ENCODE measurements around the gene FABP3.

FABP3 gene

DNA sequence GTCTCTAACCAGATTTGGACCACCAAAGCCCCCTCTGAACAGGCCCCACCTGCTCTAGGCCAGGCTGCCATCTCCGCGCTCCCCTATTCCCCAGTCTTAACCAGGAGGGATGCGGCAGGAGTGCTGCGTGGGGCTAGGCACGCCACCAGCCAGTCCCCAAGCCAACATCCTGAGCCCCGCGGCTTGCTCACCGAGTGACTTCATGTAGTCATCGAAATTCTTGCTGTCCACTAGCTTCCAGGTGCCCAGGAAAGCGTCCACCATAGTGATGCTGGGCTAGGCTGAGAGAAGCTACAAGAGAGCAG is 173 bp downstream of the FABP3 start:
- TF ChIP-seq, protein P1, sequence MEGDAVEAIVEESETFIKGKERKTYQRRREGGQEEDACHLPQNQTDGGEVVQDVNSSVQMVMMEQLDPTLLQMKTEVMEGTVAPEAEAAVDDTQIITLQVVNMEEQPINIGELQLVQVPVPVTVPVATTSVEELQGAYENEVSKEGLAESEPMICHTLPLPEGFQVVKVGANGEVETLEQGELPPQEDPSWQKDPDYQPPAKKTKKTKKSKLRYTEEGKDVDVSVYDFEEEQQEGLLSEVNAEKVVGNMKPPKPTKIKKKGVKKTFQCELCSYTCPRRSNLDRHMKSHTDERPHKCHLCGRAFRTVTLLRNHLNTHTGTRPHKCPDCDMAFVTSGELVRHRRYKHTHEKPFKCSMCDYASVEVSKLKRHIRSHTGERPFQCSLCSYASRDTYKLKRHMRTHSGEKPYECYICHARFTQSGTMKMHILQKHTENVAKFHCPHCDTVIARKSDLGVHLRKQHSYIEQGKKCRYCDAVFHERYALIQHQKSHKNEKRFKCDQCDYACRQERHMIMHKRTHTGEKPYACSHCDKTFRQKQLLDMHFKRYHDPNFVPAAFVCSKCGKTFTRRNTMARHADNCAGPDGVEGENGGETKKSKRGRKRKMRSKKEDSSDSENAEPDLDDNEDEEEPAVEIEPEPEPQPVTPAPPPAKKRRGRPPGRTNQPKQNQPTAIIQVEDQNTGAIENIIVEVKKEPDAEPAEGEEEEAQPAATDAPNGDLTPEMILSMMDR (IDR thresholded peaks at IDR 0.05; ENCODE audit: insufficient read depth, low read depth, low read length, missing control alignments): no peak
- no peak overlapping the region for H3K4me3 ChIP-seq (ENCODE audit: low read depth, low read length)
- DNase-seq (ENCODE audit: low read depth): no peak

DNA sequence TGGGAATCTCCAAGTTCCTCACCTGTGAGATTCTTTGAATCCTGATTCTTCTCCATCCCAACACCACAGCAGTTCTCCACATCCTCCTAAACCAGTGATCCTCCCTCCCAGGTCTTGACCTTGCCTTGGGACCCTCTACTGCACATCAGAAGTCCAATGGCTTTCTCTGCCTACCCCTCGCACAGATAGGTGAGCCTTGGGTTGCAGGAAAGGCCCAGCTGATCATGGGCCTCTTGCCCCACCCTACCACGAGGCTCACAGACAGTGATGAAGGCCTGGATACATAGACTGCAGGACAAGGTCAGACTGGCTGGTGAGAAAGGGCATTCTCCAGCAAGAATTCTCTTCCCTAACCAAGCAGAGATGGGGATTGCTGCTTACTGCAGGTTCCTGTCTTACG is 825 bp downstream of the FABP3 start:
- TF ChIP-seq, protein P1 (IDR thresholded peaks at IDR 0.05; ENCODE audit: insufficient read depth, low read depth, low read length, missing control alignments): no peak
- H3K4me3 ChIP-seq (ENCODE audit: low read depth, low read length): no peak overlapping the region
- DNase-seq (ENCODE audit: low read depth): no peak

DNA sequence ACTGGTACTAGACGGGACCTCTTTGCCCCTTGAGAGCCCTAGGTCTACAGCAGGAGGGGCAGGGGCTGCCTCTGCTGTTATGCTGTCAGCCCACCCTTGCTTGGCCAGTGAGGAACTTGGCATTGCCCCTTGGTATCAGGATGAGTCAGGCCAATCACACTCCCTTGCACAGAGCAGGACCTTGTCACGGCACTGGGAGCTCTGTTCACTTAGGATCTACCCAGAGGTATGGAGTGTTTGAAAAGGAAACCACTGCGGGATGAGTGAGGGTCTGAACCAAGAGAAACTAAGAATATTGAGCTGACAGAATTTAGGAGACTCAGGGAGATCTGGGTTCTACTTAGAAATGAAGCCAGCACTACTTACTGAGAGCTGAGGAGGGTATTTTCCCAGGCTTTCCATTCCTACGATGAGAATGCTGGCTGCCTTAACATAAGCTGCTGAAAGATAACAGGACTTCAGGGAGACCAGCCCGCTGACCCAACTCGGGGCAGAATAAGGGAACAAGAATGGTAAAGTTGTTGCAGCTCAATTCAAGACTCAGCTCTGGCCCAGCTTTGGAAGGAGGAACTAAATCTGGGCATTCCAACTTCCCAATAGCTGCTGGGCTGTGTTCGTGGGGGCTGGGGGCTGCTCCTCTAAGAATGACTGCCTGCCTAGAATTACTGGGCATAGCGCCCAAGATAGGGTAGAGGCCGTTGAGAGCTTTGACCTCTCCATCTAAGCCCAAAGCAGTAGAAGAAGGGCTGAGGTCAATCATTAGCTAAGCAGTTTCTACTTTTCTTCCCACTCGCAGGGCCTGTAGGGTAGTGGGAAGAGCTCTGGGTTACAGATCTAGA is 1.5 kb downstream of the FABP3 start:
- DNase-seq (ENCODE audit: low read depth): no peak
- TF ChIP-seq, protein P1 (IDR thresholded peaks at IDR 0.05; ENCODE audit: insufficient read depth, low read depth, low read length, missing control alignments): no peak
- H3K4me3 ChIP-seq (ENCODE audit: low read depth, low read length): no peak overlapping the region

DNA sequence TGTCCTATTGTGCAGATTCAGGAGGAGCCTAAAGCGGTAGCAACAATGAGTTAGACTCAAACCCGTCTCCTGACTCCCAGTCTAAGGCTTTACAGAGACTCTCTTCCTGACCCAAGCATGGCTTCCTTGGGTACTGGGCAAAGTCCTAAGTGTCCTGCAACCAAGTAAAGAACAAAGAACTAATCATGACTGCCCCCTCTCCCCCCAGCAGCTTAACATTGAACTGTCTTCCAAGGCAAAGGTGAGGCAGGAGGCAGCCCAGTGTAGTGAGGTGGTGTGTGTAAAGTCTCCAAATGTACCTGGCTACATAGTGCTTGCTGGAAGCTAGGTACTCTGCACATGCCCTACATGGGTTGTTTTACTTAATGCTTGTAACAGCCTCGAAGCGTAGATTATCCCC is 2.3 kb downstream of the FABP3 start:
- TF ChIP-seq, protein P1 (IDR thresholded peaks at IDR 0.05; ENCODE audit: insufficient read depth, low read depth, low read length, missing control alignments): no peak
- H3K4me3 ChIP-seq (ENCODE audit: low read depth, low read length): no peak overlapping the region
- DNase-seq (ENCODE audit: low read depth): no peak

DNA sequence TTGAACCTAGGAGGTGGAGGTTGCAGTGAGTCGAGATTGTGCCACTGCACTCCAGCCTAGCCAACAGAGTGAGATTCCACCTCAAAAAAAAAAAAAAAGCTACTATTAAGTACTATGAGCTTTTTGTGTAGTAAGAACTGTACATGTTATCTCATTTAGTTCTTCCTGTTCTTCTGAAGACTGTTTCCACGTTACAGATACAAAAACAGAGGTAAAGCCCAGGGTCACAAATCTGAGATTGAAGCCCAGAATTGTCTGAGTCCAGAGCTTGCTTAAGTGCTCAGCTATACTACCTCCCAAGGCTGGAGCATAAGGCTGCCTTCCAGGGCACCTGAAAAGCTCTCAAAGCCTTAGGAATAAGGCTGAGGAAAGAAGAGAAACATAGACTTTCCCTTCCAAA is 2.9 kb downstream of the FABP3 start:
- TF ChIP-seq, protein P1 (IDR thresholded peaks at IDR 0.05; ENCODE audit: insufficient read depth, low read depth, low read length, missing control alignments): no peak
- no peak overlapping the region for H3K4me3 ChIP-seq (ENCODE audit: low read depth, low read length)
- DNase-seq (ENCODE audit: low read depth): no peak

DNA sequence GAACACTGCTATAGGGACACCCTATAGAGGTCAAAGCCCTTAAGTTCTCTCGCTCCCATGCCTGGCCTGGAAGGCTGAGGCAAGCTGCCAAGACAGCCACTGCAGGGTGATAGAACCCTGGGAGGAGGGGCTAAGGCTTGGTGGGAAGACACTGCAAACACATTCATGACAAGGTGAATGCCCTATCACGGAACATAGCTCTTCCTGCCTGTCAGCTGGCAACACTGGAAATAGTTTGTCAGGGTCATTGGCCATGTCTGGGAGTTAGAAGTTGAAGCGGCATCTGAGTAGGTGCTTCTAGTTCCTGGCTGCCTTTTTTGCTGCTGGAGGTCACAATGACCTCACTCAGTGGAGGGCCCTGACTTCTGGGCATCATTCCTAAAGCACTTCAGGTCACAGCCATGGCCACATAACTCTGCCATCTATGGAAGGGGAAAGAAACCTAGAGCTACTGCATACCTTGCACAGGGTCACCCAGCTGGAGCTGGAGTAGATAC is 4.2 kb downstream of the FABP3 start:
- no peak for DNase-seq (ENCODE audit: low read depth)
- TF ChIP-seq, protein P1 (IDR thresholded peaks at IDR 0.05; ENCODE audit: insufficient read depth, low read depth, low read length, missing control alignments): no peak
- H3K4me3 ChIP-seq (ENCODE audit: low read depth, low read length): no peak overlapping the region

DNA sequence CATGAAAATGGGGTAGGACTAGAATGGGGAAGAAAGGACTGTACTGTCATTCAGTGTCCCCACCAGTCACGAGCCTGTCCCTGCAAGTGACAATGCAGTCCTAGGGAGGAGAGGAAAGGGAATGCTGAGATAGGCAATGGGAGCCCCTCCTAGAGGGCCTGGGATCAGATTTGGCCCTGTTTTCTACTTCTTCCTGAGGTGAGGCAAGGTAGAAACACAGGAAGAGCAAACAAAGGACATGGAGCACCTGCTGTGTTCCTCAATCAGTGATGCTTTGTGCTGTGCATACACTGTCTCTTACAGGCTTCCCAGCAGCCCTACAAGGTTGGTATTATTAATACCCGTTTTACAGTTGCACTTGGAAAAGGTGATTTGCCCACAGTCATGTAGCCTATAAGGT is 6.1 kb downstream of the FABP3 start:
- H3K4me3 ChIP-seq (ENCODE audit: low read depth, low read length): no peak overlapping the region
- TF ChIP-seq, protein P1 (IDR thresholded peaks at IDR 0.05; ENCODE audit: insufficient read depth, low read depth, low read length, missing control alignments): no peak
- no peak for DNase-seq (ENCODE audit: low read depth)

Measured in GM12865 (cell line).